Astrocyte of the cerebellum (primary cell): ENCODE data around the gene CUX1.

Experiments used
- DNase-seq: peaks from one replicate; pipeline ENCODE4 v3.0.0-alpha.2; 2011; ENCODE audit warnings: low read depth
- H3K4me3 ChIP-seq: 2 replicates; pipeline ENCODE4 v1.5.1; 2011; ENCODE audit warnings: mild to moderate bottlenecking, low read depth, low read length, moderate library complexity
- in situ Hi-C: cut with HindIII; loops from 2 replicates; pipeline ENCODE4 v1.10.0; 2017; ENCODE audit warnings: low sequenced_read_pairs
- TF ChIP-seq, protein P1 (sequence below): IDR thresholded peaks from 2 replicates; pipeline ENCODE4 v1.5.1; 2012; ENCODE audit warnings: low read length, low read depth, moderate library complexity, mild to moderate bottlenecking; ENCODE audit errors: missing control alignments

CUX1 gene

GRCh38 chr7:102282465-102283362, 465.3 kb downstream of the CUX1 start:
- TF ChIP-seq, protein P1, sequence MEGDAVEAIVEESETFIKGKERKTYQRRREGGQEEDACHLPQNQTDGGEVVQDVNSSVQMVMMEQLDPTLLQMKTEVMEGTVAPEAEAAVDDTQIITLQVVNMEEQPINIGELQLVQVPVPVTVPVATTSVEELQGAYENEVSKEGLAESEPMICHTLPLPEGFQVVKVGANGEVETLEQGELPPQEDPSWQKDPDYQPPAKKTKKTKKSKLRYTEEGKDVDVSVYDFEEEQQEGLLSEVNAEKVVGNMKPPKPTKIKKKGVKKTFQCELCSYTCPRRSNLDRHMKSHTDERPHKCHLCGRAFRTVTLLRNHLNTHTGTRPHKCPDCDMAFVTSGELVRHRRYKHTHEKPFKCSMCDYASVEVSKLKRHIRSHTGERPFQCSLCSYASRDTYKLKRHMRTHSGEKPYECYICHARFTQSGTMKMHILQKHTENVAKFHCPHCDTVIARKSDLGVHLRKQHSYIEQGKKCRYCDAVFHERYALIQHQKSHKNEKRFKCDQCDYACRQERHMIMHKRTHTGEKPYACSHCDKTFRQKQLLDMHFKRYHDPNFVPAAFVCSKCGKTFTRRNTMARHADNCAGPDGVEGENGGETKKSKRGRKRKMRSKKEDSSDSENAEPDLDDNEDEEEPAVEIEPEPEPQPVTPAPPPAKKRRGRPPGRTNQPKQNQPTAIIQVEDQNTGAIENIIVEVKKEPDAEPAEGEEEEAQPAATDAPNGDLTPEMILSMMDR = no peak
- no peak overlapping the region for H3K4me3 ChIP-seq
- in situ Hi-C loops = loop anchor here (10.0 kb wide), 1 partner anchor 132 kb away; no protein-coding TSS in a partner anchor
- DNase-seq = no peak

DNA sequence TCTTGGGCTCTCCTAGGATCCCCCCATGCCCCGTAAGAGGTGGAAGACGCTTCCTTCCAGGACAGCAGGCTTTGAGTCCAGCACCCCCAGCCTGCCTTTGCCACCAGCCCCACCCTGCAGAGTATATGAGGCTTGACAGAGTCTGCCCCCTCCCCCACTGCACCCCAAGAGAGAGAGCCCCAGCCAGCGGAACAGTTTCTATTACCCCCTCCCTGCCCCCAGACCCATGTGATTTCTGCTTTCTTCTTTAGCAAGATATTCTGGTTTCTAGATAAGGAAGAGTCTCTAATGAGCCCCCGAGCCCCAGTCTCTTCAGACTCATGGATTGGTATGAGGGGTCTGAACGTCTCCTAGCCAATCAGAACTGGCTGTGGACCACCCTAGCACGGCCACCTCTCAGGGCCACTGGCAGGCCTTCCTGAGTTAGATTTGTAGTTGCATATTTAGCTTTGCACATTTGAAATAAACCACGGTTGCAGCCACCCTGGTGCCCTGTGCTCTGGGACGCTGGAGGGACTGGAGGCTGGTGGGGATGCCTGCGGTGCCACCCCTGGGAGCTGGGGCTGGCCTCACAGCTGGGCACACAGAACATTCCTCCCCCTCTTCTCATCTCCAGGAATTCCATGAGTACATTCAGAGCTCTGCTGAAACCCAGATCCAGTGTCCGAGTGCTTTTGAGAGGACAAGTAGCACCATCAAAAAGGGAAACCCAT, 466.2 kb downstream of the CUX1 start:
- DNase-seq = no peak
- TF ChIP-seq, protein P1 = no peak
- H3K4me3 ChIP-seq = no peak overlapping the region
- in situ Hi-C loops = loop anchor here (10.0 kb wide), 1 partner anchor 131 kb away; no protein-coding TSS in a partner anchor

DNA sequence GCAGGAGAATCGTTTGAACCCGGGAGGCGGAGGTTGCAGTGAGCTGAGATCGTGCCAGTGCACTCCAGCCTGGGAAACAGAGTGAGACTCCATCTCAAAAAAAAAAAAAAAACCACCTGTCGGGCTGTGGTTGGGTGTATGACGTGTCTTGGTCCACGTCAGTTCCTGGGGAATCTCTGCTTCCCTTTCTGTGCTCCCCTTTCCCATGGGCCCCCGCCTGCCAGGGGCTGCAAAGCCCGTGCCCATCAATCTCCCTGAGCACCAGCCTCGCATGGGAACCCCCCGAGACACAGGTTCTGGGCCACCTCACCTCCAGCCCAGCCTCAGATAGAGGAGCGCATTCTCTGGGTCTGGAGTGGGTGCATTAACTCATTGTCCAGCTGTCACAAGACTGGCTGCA, 467.0 kb downstream of the CUX1 start:
- DNase-seq = no peak
- H3K4me3 ChIP-seq = no peak overlapping the region
- in situ Hi-C loops = loop anchor here (10.0 kb wide), 1 partner anchor 130 kb away; no protein-coding TSS in a partner anchor

DNA sequence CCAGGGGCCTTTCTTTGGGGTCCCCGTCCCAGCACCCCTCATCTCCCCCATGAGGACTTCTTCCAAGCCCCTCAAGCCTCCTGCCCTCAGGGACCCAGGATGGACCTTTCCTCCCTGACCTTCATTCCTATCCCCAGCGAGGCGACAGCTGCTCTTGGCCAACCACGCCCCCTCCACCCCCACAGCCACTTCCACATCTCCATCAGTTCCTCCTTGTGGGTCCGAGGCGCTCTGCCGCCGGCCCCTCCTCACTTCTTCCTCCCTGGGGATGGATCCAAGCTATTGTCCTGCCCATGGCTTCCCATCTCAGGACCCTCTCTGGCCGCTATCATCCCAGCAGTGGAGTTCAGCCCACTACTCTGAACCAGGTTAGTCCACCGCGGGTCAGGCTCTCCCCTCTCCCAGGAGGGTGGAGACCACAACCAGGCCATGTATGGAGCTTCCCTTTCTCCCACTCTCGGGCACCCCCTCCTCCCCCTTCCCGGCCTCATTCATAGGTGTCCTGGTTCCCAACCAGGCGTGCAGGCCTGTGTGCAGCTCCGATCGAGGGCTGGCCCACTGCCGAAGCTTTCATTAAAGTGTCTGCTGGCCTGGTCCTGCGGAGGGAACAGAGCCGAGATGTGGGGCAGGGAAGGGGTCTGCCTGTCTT, 467.6 kb downstream of the CUX1 start:
- no peak for DNase-seq
- in situ Hi-C loops = loop anchor here (10.0 kb wide), 1 partner anchor 130 kb away; no protein-coding TSS in a partner anchor
- no peak overlapping the region for H3K4me3 ChIP-seq
- TF ChIP-seq, protein P1 = no peak

More for the DNA sequence above, 467.0 kb downstream of the CUX1 start:
- TF ChIP-seq, protein P1 = no peak

GRCh38 chr7:102285540-102286236, 468.3 kb downstream of the CUX1 start:
- TF ChIP-seq, protein P1 = no peak
- DNase-seq = no peak

More at GRCh38 chr7:102285540-102286236, 468.3 kb downstream of the CUX1 start:
- in situ Hi-C loops = loop anchor here (10.0 kb wide), 1 partner anchor 129 kb away; no protein-coding TSS in a partner anchor
- H3K4me3 ChIP-seq = peak overlapping the region; percentile 67
